NK-92 treated with Interleukin-12 subunit alpha and Interleukin-12 subunit beta, amount 100 ng/mL, for 24 hours (cell line): ENCODE measurements around the gene APBA1.
"Not testable (repeated sequence)": the region's sequence is repeated elsewhere in the genome, so short reads cannot be mapped to it uniquely, and the experiment has no call there.

Experiments
- DNase-seq: peaks from one replicate; lab custom pipeline; 2025; lab: John Stamatoyannopoulos, UW

Gene APBA1

DNA sequence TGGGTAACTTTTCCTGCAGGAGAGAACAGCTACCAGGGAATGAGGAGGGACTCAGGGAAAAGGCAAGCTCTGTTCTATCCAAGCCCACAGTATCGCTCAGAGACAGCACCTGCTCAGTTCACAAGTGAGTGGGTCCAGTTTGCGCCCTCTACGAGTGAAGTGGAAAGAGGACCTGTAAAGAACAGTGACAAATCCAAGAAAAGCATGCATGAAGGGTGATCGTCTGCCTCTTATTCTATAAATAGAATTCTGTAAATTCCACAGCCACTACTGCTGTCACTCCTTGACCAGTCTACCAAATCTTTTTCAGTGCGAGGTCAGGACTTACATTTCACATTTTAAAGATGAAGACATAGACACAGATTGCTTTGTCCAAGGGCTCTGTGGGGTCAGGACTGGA, 229.7 kb downstream of the APBA1 start:
- no peak for DNase-seq

DNA sequence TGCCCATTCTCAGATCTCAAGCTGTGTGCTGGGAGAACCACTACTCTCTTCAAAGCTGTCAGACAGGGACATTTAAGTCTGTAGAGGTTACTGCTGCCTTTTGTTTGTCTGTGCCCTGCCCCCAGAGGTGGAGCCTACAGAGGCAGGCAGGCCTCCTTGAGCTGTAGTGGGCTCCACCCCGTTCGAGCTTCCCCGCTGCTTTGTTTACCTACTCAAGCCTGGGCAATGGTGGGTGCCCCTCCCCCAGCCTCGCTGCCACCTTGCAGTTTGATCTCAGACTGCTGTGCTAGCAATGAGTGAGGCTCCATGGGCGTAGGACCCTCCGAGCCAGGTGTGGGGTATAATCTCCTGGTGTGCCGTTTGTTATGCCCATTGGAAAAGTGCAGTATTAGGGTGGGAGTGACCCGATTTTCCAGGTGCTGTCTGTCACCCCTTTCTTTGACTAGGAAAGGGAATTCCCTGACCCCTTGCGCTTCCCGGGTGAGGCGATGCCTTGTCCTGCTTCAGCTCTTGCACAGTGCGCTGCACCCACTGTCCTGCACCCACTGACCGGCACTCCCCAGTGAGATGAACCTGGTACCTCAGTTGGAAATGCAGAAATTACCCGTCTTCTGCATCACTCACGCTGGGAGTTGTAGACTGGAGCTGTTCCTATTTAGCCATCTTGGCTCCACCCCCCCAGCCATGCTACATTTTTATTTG, 231.8 kb downstream of the APBA1 start:
- not testable (repeated sequence) for DNase-seq

DNA sequence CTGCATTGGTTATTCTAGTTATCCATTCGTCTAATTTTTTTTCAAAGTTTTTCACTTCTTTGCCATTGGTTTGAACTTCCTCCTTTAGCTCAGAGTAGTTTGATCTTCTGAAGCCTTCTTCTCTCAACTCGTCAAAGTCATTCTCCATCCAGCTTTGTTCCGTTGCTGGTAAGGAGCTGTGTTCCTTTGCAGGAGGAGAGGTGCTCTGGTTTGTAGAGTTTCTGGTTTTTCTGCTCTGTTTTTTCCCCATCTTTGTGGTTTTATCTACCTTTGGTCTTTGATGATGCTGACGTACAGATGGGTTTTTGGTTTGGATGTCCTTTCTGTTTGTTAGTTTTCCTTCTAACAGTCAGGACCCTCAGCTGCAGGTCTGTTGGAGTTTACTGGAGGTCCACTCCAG, 232.5 kb downstream of the APBA1 start:
- DNase-seq, result not testable (repeated sequence)

DNA sequence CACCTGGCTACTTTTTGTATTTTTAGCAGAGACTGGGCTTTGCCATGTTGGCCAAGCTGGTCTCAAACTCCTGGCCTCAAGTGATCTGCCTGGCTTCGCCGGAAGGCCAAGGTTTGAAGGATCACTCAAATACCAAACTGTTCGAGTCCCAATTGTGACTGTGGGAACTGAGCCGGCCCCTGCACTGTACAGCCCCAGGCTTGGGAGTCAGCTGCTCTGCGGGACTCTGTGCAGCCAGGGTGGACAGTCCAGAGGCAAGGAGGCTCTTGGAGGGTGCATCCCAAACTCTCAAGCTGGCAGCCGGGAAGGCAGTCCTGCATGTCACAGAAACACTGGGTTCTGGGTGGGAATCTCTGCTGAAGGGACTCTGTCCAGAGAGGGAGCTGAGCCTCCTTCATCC, 238.2 kb downstream of the APBA1 start:
- DNase-seq, result no peak

- no peak for DNase-seq
These were observed 238.8 kb downstream of the APBA1 start for GRCh38 chr9:69433392-69433791.

GRCh38 chr9:69432623-69433022, 239.5 kb downstream of the APBA1 start:
- DNase-seq, result no peak

- DNase-seq, result peak; percentile 2
These were observed 240.4 kb downstream of the APBA1 start for GRCh38 chr9:69431777-69432176.

DNA sequence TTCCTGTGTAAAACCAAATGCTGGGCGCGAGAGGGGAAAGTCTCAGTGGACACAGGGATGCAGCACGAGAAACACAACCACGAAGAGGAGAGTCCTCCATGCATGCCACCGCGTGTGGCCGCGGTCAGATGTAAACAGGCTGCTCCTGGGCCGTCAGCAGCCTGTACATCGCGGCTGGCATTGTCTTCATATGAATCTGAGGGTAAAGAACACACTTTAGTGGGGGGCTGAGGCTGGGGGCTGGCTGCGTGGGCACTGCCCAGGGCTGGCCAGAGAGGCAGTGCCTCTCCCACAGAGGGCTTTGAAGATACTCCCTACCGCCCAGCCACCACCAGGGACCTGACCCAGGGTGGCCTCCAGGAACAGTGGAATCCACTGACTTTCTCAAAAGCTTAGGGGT, 241.0 kb downstream of the APBA1 start:
- DNase-seq, result no peak

DNA sequence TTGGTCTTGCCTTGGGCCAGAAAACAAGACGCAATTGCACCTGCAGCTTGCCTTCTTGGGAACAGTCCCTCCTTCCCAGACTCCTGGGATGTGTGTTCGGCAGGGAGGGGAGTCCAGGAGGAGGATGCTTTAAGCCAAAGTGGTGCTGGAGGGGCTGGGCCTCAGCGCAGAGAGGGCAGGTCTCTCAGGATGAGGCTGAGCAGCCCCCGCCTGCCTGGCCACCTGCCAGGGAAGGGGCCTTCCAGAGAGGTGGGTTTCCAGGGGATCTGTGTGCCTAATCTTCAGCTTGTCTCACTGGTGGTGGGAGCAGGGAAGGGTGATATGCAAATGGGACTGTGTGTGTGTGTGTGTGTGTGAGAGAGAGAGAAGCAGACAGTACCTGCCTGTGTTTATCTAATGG, 242.0 kb downstream of the APBA1 start:
- no peak for DNase-seq

DNA sequence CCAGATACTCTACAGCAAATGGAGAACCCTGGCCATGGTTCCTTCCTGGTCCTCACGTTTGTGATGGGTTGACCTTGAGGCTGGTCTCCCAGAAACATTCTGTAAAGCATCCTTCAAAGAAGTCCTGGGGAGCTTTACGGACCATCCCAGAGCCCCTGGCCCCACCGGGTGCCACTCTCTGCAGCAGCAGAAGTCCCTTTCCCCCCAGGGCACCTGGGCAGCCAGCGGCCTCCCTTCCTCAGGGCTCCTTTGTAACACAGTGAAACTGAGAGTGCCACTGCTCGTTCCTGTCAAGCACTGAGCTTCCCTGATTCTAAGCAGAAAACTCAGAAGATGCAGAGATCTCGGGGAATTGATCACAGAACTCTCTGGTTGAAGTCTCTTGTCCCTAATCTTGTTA, 242.9 kb downstream of the APBA1 start:
- no peak for DNase-seq

- no peak for DNase-seq
These were observed 244.0 kb downstream of the APBA1 start for GRCh38 chr9:69428017-69428785.

DNA sequence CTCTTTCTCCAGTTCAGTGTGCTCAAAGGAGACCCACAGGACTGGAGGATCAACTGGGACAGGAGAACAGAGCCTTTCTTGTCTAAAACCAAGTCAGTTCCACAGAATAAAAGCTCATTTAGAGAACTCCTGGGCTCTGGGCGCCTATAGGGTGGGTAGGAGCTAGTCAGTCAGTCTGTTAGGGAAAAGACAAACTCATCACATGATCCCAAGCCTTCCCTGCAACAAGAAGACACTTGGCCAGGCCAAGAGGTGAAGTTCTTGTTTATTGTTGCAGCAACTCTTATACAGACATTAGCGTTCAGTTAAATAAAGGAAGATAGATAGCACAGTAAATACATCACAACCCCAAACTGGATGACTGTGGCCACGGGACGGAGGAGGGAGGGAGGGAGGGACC, 244.9 kb downstream of the APBA1 start:
- no peak for DNase-seq

GRCh38 chr9:69425136-69425801, 246.9 kb downstream of the APBA1 start:
- DNase-seq, result no peak

- peak; percentile 37 for DNase-seq
These were observed 250.0 kb downstream of the APBA1 start for GRCh38 chr9:69421908-69422801.

GRCh38 chr9:69420611-69421270, 251.4 kb downstream of the APBA1 start:
- no peak for DNase-seq

DNA sequence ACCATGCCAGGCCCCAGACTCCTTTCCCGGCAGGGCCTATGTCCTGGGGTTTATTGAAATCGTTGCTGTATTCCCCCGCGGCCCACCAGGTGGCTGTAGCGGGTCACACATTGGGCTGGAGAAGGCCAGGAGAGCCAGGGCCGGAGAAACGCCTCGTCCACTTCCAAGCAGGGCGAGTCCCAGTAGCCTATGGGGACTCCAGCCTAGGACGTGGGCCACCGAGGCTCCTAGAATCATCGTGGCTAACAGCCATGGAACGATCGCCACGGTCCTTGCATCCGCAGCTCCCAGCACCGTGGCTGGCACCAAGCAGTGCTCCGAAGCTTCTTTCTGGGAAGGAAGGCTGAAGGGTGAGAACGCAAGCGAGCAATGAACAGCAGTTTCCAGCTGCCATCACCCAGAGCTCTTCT, 259.4 kb downstream of the APBA1 start:
- no peak for DNase-seq

DNA sequence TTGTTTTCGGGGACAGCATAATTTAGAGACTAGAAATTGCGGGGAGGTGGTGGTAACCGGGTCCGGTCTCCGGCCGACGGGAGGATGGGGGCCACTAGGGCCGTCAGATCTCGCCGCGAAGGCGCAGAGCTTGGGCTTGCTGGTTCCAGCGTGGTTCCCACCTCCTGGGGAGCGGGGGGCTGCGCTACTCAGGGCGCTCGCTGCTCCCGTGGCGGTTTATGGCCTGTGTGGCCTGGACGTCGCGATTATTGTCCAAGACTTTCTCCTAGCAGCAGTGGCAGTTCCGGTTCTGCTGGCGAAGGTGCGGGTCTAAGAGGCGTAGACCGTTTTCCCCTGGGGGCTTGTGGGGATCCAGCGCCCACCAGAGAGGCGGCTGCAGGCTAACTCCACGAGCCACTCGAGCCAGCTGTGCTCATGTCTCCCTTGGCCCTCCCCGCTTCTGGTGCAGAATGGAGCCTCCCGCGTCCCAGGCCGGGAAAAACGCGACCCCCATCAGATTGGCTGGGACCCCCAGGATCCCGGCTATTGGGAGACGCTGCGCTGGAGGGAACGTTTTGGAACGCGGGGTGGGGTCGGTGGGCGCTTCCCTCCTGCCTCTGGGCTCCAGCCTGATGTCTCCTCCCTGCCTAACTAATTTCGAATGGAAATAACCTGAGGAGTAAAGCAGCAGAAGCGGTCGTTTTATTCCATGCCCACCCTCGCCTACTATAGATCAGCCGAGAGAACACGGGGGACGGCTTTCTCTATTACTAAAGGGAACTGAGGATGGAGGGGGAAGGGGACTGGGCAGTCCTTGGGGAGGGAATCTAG, 260.0 kb downstream of the APBA1 start:
- DNase-seq, result no peak

DNA sequence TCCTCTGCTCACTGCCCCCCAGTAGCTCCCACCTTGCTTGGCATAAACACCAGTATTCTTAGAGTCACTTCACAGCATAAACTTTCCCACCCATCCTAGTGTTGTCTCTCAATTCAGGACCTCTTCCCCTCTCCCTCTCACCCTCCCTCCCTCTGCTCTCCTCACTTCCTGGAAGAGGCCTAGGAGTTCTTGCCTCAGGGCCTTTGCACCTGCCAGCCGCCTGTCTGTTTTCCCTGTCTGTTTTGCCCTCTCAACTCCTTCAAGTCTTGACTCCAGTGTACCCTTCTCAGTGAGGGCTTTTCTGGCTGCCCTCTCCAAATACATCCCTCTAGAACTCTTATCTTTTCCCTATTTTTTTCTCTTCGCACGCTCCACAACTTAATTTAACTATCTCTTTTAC, 260.9 kb downstream of the APBA1 start:
- no peak for DNase-seq

DNA sequence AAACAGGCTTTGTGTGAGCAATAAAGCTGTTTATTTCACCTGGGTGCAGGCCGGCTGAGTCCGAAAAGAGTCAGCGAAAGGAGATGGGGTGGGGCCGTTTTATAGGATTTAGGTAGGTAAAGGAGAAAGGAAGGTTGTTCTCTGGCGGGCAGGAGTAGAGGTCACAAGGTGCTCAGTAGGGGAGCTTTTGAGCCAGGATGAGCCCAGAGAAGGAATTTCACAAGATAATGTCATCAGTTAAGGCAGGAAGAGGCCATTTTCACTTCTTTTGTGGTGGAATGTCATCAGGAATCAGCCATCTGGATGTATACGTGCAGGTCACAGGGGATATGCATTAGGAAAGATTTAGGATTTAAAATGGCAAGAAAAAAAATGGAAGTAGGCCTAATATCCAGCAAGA, 262.2 kb downstream of the APBA1 start:
- DNase-seq, result not testable (repeated sequence)

DNA sequence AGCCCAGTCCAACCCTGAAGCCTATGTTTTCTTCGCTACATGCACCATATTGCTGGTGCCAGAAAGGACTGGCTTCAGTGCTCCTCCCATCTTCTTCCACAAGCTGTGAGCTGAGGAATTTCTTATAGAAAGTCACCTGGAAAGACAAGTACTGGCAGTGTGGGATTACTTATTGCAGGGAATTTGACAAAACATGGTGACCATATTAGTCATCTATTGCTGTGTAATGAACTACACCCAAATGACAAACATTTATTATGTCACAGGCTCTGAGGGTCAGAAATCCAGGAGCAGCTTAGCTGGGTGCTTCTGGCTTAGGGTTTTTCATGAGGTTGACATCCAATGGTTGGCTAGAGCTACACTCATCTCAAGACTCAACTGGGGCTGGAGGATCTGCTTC, 271.7 kb downstream of the APBA1 start:
- DNase-seq, result no peak
